Fibroblast of villous mesenchyme (primary cell): ENCODE data around the gene RNF112. TPM values are rescaled to one million over a fixed set of nuclear protein-coding genes. Genes with fewer than 3 reads are reported as not detected.
"Not testable (repeated sequence)": the region's sequence is repeated elsewhere in the genome, so short reads cannot be mapped to it uniquely, and the experiment has no call there.

ENCODE experiments used
- DNase-seq: peaks from one replicate; pipeline ENCODE4 v3.0.0-alpha.2; 2010; ENCODE audit warnings: low read depth
- H3K4me3 ChIP-seq: 2 replicates; pipeline ENCODE4 v1.5.1; 2011; ENCODE audit warnings: low read depth, mild to moderate bottlenecking, low read length
- CTCF ChIP-seq: IDR thresholded peaks from 2 replicates; pipeline ENCODE4 v1.5.1; 2012; ENCODE audit warnings: low read depth, mild to moderate bottlenecking, low read length; ENCODE audit not compliant: insufficient read depth
- total RNA-seq: library from RNA; depleted of rRNA; stranded (reverse); fragments of >200 nt; gene quantifications from 2 replicates; pipeline ENCODE4 v1.2.3, GENCODE V29; 2012

The RNF112 gene
- total RNA-seq, 1 donor, result 0.86 TPM

- no peak for TF ChIP-seq CTCF
- DNase-seq, result no peak
- no peak overlapping the region for H3K4me3 ChIP-seq
Measured at GRCh38 chr17:19431691-19432090, 20.7 kb downstream of the RNF112 start.

- H3K4me3 ChIP-seq, result no peak overlapping the region
- no peak for DNase-seq
- no peak for TF ChIP-seq CTCF
Measured at GRCh38 chr17:19433255-19433654, 22.2 kb downstream of the RNF112 start.

- H3K4me3 ChIP-seq, result no peak overlapping the region
- no peak for DNase-seq
- no peak for TF ChIP-seq CTCF
Measured at GRCh38 chr17:19433727-19434340, 22.8 kb downstream of the RNF112 start.

DNA sequence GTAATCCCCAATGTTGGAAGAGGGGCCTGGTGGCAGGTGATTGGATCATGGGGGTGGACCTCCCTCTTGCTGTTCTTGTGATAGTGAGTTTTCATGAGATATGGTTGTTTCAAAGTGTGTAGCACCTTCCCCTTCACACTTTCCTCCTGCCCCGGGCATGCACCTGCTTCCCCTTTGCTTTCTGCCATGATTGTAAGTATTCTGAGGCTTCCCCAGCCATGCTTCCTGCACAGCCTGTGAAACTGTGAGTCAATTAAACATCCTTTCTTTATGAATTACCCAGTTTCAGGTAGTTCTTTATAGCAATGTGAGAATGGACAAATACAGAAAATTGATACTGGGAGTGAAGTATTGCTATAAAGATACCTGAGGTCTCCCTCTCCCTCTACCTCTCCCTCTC, 29.4 kb downstream of the RNF112 start:
- no peak for DNase-seq
- TF ChIP-seq CTCF, result no peak
- H3K4me3 ChIP-seq, result no peak overlapping the region

- H3K4me3 ChIP-seq, DNase-seq: not testable (repeated sequence)
Measured at GRCh38 chr17:19441288-19441687, 30.3 kb downstream of the RNF112 start.

DNA sequence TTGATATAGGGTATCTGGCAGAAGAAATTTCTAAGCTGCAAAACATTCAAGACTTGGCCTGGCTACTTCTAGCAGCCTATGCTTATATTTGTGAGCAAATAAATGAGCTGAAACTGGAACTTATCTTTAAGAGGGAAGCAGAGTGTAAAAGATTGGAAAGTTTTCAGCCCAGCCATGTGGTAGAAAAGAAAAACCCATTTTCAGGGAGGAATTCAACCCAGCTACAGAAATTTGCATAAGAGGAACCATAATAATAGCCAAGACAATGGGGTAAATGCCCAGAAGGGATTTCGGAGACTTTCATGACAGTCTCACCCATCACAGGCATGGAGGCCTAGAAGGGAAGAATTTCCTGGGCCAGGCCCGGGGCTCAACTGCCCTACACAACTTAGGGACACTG, 31.7 kb downstream of the RNF112 start:
- no peak for DNase-seq
- no peak overlapping the region for H3K4me3 ChIP-seq
- no peak for TF ChIP-seq CTCF

DNA sequence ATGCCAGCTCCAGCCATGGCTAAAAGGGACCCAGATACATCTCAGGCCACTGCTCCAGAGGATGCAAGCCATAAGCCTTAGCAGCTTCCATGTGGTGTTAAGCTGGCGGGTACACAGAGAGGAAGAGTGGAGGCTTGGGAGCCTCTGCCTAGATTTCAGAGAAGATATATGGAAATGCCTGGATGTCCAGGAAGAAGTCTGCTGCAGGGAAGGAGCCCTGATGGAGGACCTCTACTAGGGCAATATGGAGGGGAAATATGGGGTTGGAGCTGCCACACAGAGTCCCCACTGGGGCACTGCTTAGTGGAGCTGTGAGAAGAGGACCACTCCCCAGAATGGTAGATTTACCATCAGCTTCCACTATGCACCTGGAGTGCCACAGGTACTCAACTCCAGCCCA, 32.1 kb downstream of the RNF112 start:
- no peak overlapping the region for H3K4me3 ChIP-seq
- DNase-seq, result no peak
- no peak for TF ChIP-seq CTCF
